Fibroblast of skin of right quadriceps (primary cell): ENCODE measurements around the gene TEX261.
"Not testable (repeated sequence)": the region's sequence is repeated elsewhere in the genome, so short reads cannot be mapped to it uniquely, and the experiment has no call there.

Source experiments
- DNase-seq: peaks from one replicate; pipeline ENCODE4 v3.0.0-alpha.2; 2013

TEX261 gene

DNA sequence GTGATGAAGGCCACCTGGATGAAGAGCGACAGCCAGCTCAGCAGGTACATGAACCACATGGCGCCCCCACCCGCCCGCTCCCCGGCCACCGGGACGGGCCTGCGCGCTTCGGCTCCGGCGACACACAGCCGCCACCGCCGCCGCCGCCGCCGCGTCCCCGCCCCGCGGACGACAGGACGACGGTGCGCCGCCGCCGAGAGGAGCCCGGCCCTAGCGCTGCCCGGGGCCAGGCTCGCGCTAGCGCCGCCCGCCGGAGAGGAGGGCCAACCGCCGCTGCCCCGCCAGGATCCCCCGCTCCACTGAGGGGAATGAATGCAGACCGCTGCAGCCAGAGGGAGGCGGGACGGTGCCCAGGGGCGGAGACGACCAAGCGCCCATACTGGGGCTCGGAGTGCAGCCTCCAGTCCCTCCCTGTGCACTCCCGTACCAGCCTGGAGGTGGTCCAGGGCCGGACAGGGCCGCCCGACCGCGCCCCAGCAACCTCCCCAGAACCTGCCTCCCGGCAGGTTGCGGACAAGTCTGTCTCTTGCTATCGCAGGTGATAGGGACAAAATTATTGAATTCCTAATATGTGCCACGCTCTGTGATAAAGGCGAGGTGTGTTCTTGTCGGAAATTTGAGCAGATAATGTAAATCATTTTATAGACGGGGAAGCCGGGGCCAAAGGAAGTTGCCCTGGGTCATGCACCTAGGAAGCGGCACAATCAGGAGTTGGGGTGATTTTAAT, at the start of gene TEX261:
Gene TEX261 (minus strand): TSS at position 175 of the 727 bp plus-strand sequence. CDS start 116 bp downstream, at position 59.
- DNase-seq: peak; percentile 84

DNA sequence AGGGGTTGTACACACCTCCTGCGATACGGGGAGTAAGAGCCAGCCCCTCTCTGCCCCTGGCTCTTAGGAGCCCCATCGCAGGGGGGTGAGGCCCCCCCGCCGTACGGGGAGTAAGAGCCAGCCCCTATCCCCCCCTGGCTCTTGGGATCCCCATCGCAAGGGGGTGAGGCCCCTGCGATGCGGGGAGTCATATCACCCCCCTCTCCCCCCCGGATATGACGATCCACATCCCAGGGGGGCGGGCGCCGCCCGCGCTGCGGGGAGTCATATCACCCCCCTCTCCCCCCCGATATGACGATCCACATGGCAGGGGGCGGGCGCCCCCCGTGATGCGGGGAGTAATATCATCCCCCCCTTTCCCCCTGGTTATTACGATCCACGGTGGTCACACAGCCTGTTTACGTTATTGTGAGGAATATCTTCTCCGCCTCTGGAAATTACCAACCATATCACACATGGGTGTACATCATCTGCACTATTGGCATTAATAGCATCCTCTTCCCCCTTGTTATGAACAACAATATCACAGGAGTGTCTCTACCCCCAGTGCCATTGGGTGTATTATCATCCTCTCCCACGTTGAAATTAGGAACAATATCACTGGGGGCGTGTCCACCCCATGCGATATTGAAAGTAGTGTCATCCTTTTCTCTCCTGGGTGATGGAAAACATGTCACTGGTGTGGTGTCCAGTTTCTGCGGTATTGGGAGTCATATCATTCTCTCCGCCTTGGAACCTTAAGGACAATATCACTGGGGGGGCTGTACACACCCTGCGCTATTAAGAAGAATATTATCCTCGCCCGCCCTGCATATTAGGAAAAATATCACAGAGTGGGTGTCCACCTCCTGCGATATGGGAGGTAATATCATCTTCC, 49.1 kb upstream of the TEX261 start:
- DNase-seq: no peak

DNA sequence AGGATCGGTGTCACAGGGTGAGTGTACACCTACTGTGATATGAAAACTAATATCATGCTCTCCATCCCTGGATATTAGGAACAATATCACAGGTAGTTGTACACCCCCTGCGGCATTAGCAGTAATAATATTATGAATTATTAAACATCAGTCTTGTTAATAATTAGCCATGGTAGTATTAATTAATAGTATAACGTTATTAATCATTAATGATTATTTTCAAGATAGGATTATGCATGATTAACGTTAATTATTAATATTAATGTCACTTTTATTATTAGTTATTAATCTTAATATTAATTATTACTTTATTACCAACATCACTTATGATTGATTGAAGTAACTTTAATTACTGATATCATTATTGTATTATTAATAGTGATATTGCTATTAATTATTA, 47.6 kb upstream of the TEX261 start:
- no peak for DNase-seq

DNA sequence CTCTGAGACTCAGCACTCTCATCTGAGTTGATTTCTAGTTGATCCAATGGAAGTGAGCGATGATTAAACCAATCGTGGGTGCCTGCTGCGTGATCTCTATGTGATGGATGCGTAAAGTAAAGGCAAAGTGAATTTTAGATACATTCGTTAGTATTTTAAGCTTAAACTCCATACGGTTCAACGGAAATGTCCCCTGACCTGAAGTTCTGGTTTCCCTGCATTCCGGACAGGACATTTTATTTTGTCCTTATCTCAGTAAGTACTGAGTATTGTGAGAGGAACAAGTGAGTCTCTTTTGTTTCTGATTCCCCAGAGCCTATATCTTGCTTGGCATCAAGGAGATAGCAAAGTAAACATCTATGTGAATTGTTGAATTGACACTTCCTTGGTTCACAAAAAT, 41.6 kb upstream of the TEX261 start:
- DNase-seq: not testable (repeated sequence)

DNA sequence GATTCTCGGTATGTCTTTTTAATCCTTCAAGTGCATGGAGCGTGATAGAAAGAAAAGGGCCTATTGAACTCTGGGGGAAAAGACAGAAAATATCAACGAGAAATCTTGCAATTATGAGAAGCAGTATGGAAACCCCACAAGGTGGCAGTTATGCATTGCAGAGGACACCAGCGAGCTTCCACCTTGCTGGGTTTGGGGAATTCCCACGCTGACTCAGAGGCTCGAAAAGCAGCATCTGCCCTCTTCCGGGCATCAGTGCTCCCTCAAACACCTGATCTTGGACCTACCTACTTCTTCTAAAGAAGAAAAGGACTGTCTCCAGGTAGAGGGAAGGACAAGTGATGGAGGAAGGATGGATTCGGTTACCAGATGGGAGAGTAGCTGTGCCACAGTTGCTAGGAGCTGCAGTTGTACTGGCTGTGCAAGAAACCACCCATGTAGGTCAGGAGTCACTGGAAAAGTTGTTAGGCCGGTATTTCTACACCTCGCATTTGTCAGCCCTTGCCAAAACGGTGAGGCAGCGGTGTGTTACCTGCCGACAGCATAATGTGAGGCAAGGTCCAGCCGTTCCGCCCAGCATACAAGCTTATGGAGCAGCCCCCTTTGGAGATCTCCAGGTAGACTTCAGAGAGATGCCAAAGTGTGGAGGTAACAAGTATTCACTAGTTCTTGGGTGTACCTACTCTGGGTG, 29.0 kb upstream of the TEX261 start:
- DNase-seq: not testable (repeated sequence)

DNA sequence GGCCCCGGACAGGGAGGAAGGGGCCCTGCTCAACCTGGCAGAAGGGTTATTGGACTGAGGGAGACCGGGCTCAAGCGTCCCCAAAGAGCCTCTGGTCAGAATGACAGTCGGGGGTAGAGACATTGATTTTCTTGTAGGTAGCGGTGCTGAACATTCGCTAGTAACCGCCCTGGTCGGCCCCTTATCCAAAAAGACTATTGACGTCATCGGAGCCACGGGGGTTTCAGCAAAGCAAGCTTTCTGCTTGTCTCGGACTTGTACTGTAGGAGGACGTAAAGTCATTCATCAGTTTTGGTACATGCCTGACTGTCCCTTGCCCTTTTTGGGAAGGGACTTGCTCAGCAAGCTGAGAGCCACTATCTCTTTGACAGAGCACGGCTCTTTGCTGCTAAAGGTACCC, 26.7 kb upstream of the TEX261 start:
- not testable (repeated sequence) for DNase-seq

DNA sequence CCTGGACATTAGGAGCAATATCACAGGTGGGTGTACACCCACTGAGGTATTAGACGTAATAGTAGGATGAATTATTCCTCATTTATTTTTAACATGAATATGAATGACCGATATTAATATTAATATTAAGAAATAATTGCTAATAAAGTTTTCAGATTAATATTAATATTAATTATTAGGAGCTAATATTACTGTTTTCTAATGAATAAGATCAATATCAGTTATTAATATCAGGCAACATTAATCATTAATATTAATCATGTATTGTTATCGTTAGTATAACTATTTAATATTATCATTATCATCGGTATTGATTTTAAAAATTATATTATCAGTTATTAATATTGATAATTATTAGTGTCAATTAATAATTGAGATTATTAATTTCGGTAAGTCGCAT, 25.3 kb upstream of the TEX261 start:
- DNase-seq: not testable (repeated sequence)

DNA sequence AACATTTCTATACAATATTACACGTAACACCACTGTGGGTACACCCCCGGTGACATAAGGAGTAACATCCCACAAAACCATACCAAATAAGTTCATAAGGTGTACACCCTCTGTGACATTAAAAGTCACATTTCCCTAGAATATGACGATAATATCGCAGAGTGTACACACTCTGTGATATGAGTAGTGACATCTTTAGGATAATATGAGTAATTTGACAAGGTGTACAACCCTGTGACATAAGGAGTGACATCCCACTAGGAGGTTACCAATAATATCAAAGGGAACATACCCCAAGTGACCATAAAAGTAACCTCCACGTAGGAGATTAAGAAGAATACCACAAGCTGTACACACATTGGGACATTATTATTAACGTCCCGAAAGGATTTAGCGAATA, 24.0 kb upstream of the TEX261 start:
- no peak for DNase-seq

DNA sequence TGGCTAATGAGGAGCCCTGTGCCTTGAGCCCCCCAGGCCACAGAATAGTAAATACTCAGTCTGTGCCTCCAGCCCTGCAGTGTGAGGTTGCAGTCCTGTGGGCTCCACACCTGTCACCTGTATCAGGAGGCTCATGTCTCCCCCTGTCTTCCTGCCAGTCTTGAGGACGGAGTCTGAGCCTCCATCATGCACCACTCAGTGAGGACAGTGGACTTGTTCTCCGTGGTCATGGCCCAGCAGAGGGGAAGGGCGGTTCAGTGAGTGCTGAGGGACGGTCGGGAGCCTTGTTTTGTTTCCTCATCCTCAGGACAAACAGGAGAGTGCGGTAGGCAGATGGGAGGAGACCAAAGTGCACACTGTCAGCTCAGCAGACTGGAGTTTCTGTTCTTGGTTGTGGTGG, 17.1 kb upstream of the TEX261 start:
- not testable (repeated sequence) for DNase-seq

DNA sequence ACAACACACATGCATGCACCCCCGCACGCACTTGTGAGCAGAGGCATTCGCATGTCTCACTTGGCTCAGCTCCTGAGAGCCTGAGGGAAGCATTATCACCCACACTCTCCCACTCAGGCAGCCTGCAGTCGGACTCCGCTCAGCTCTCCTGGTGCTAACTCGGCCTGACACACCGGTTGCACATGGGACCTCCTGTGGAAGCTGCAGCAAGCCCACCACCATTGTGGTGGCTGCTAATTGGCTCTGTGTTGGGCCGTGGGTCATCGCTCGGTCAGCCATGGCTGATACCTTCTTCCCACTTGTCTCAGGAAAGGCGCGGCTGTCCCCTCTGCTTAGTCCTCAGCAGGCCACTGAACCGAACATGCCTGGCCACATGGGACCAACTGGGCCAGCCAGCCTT, 13.7 kb upstream of the TEX261 start:
- no peak for DNase-seq

DNA sequence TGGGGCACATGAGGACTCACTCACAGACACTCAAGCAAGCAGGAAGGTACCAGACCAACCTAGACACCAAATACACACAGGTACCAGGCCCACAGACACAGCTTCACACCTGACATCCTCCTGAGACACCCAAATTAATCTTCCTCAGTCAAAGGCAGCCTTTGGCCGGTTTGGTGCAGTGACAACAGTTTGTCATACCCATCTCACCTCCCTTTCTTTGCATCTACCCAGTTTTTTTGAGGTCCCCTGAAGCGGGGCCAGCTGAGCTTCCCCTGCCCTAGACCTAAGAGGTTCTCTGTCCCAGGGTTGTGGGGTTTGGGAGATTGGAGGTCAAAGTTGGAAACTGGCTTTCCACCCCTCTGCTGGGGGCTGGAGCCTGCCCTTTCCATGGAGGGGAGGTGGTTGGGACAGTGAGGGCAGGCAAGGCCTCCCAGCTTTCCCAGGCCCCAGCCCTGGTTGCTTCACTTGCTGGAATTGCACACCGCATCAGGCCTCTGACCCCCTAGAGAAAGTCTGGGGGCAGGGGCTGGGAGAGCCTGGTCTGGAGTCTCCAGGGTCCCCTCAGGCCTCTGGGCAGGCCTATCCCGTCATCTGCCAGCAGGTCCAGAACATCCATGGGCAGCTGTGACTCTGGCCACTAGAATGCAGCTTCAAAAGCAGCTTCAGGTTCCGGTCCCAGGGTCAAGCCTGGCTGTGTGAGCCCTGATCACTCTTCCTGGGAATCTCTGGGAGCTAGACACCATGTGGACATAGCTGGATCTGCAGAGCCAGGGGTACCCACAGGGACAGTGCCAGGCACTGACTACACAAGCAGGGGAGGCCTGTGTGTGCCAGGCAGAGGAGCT, 12.5 kb upstream of the TEX261 start:
- DNase-seq: no peak

DNA sequence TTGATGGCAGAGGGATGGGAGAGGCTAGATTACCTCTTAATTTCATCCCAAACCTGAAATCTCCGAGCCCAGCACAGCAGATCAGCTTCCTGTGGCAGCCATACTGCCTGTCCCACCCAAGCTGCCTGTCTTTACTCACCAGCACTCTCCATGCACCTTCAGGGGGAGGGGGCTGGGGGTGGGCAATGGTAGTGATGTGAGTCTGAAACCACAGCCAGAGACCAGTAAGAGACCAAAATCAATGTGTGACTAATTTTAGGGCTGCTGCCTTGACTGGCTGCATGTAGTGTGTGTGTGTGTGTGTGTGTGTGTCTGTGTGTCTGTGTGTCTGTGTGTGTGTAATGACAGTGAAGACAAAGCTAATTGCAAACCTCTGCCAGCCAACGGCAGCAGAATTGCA, 11.7 kb upstream of the TEX261 start:
- no peak for DNase-seq

DNA sequence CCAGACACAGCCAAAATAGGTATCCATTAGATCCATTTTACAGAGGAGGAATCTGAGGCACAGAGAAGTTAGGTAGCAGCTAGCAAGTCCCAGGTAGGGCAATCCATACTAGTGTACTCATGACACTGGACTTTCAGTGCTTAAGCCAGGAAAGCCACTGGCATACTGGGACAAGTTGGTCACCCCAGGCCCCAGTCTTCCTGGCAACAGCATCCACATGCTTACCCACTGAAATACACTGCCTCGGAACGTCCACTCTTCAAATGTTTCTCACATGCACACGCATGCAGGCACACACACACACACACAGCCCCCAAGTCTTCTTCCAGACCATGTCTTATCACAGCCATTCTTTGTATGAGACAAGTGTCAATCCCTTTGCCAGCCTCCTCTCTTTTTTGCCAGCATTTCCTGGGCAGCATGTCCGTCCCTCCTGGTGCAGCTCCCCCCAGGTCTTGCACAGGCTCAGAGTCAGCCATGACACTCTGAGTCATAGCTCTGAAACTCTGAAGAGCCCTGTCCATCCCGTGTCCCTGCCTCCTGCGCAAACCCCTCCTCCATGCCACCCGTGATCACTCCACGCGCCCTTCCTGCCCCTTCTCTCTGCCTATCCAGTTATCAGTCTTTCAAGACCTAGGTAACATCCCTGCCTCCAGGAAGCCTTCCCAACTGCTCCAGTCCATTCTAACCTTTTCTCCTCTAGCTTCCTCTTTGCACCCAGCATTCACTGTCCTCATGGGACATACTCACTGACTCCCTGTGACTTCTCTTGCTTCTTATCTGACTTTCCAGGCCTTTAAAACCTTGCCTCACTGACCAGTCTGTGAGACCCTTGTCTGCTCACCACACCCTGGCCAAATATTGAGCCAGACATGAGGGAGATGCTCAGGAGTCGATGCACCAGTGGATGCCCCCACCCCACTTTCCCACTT, 10.9 kb upstream of the TEX261 start:
- no peak for DNase-seq

DNA sequence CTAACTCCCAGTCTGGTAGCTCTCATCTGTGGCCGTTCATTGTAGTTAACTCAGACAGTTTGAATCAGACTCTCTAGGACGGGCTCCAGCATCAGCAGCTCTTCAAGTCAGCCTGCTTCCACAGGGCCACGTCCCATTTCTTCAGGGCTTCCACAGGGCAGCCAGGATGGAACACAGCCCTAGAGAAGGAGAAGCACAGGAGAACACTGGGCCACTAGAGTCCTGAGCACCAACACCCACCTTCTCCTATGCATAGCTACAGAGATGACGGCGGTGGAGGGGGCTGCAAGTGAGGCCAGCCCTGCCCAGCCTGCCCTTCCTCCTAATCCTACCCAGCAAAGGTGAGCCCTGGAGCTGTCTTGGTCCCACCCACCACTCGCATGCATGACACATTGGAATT, 10.2 kb upstream of the TEX261 start:
- DNase-seq: no peak

DNA sequence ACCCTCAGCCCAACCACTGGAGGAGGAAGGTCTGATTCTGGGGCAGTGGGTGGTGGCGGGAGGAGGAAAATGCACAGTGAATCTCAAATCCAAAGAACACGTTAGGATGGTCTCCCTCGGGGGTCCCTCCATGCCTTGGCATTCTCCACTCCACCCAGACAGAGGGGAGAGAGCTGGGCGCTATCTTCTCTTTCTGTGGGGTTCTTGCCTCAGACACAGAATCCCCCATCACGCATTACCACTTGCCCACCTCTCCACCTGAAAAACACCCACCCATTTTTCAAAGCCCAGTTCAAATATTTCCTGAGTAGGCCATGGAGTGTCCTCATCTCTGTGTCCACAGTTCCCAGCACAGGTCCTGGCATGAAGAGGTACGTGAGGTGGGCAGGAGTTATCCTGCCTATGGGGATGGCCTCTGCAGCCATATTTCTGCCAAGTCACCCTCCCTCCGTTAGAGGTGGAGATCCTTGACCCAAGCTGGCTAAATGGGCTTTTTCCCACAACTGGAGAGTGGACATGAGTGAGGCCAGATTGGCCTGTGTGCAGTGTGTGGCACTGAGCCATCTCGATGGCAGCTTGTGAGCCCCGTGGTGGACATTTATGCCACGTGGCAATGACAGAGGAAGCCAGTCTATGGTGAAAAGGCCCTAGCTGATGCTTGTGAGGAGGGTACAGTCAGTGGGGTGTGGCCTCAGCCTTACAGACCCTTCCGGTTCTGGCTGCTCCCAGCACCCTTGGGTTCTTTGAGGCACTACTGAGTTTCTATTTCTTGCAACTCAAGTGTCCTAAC, 9.5 kb upstream of the TEX261 start:
- DNase-seq: no peak

DNA sequence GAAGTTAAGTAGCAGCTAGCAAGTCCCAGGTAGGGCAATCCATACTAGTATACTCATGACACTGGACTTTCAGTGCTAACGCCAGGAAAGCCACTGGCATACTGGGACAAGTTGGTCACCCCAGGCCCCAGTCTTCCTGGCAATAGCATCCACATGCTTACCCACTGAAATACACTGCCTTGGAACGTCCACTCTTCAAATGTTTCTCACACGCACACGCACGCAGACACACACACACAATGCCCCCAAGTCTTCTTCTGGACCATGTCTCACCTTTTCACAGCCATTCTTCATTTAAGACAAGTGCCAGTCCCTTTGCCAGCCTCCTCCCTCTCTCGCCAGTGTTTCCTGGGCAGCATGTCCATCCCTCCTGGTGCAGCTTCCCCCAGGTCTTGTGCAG, 8.7 kb upstream of the TEX261 start:
- no peak for DNase-seq

DNA sequence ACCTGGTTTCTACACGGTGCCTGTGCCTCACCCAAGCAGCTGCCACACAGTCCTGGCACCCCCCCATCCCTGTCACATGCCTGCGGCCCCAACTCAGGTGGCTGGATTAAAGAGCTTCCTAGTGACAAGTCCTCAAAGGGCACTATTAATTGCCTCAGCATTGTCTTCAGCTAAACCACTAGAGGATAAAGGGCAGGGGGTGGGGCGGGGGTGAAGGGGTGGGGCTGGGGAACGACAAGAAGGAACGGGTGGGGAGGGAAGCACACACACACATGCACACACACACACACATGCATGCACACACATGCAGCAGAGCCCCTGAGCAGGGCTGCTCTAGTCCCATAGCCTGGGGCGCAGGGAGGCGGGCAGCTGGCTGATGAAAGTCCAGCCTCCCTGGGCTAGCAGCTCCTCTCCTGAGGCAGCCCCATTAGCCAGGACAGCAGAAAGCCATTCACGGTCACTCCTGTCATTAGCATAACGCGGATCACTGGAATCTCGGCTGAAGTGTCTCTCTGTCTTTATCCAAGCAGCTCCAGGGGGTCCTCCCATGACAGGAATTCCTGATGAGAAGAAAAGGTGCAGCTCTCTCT, 7.4 kb upstream of the TEX261 start:
- DNase-seq: no peak

DNA sequence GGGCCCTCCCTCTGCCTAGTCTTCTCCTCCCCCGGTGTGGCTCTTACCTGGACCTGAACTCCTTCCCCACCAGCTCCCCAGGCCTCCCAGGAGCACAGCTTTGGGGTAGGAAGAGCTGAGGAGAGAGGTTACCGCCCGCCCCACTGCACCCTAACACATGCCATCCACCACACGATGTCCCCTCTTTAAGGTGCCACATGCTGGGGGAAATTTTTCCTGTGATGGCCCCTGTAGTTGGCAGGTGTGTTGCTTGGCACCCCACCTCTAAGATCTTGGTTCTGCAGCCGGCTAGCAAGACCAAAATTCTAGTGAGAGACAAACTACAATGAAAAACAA, 6.9 kb upstream of the TEX261 start:
- DNase-seq: no peak

DNA sequence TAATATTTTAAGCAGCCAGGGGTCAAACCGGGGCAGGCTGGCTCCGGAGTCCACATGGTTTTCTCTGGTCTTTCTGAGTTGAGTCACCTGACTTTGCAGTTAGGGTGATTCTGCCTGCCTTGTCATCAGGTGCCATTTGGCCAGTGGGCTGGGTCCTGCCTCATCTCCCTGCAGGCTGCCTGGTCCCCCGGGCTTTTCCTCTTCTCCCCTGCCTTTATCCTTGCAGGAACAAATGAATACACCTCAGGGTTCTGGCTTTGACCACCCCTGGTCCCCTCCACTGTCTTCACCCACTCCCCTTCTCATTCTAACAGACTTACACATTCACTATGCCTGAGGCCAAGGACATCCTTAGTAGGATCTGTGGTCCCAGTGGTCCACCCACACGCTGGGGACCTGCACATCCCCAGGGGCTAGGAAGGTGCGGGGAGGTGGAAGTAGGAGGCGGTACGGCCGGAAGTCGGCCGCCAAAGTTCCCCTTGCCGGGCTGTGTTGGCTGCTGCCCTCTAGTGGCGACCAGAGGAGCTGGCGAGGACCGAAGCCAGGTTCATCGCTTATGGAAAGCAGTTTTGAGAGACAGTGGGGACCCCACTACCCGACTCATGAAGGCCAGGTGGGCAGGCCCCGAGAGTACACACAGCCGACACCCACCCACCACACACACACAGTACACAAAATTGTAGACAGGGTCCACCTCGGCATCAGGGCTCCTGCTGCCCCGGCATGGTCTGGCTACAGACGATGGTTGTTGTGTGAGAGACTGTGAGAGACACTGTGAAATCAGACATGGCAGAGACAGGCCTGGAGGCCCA, 6.3 kb upstream of the TEX261 start:
- DNase-seq: peak; percentile 50
